Calu3 (cell line): Measurements from ENCODE around the gene FARP1. TPM values are rescaled to one million over a fixed set of nuclear protein-coding genes. Genes with fewer than 3 reads are reported as not detected.

Experiments used
- BruUV-seq: library from RNA; stranded (reverse); fragments of 400-500 nt; replicated peaks from 2 replicates; lab custom pipeline; 2021; lab: Mats Ljungman, UMichigan
- CTCF ChIA-PET: fragments of 300-600 bp; sonication (Branson Sonifier 250); formaldehyde crosslinking; loops from one replicate; lab custom pipeline; 2022; ENCODE audit warnings: antibody characterized with exemption; lab: Charles Lee
- DNase-seq: peaks from one replicate; pipeline ENCODE4 v3.0.0; 2022
- H3K27ac Mint-ChIP-seq: one replicate; pipeline ENCODE4 v1.8.0; 2022; ENCODE audit warnings: mixed read lengths; ENCODE audit not compliant: unreplicated experiment
- H3K27me3 Mint-ChIP-seq: one replicate; pipeline ENCODE4 v1.8.0; 2022; ENCODE audit warnings: mixed read lengths; ENCODE audit not compliant: unreplicated experiment
- H3K36me3 Mint-ChIP-seq: one replicate; pipeline ENCODE4 v1.8.0; 2022; ENCODE audit warnings: mild to moderate bottlenecking, moderate library complexity, mixed read lengths; ENCODE audit not compliant: insufficient read depth, unreplicated experiment
- H3K4me1 Mint-ChIP-seq: one replicate; pipeline ENCODE4 v1.8.0; 2022; ENCODE audit warnings: mild to moderate bottlenecking, low read depth, mixed read lengths; ENCODE audit not compliant: unreplicated experiment
- H3K4me3 Mint-ChIP-seq: one replicate; pipeline ENCODE4 v1.8.0; 2022; ENCODE audit warnings: mild to moderate bottlenecking, low read depth, moderate library complexity, mixed read lengths; ENCODE audit not compliant: unreplicated experiment
- H3K9me3 Mint-ChIP-seq: one replicate; pipeline ENCODE4 v1.8.0; 2022; ENCODE audit warnings: low read depth, mixed read lengths; ENCODE audit not compliant: unreplicated experiment
- CTCF ChIP-seq: fragments of 200-600 bp; IDR thresholded peaks from one replicate; pipeline ENCODE4 v1.8.0; 2022; ENCODE audit warnings: antibody characterized with exemption; ENCODE audit not compliant: unreplicated experiment
- intact Hi-C: fragments of 100-400 bp; cut with micrococcal nuclease; formaldehyde crosslinking; loops from one replicate; pipeline ENCODE4 v1.10.0; 2022; ENCODE audit not compliant: unreplicated experiment
- total RNA-seq: library from RNA; stranded (reverse); gene quantifications from 2 replicates; pipeline ENCODE4 v1.2.3, GENCODE V29; 2022

The FARP1 gene
- total RNA-seq, 1 experiment from 2014 or later = 47.0 TPM

- Mint-ChIP-seq H3K4me1 (no peaks in the 10 kb centered on the region), H3K4me3 (no peak overlapping the region), H3K27ac (no peak overlapping the region), H3K27me3 (no peaks in the 10 kb centered on the region), H3K9me3 (no peaks in the 10 kb centered on the region), H3K36me3 (no peaks in the 10 kb centered on the region)
- no peak for TF ChIP-seq CTCF
- no TSS peak for BruUV-seq
- CTCF ChIA-PET = no interaction called here
- intact Hi-C loops = no loop called here
- DNase-seq = no peak
Observed at GRCh38 chr13:98320561-98321105, 177.7 kb downstream of the FARP1 start.

DNA sequence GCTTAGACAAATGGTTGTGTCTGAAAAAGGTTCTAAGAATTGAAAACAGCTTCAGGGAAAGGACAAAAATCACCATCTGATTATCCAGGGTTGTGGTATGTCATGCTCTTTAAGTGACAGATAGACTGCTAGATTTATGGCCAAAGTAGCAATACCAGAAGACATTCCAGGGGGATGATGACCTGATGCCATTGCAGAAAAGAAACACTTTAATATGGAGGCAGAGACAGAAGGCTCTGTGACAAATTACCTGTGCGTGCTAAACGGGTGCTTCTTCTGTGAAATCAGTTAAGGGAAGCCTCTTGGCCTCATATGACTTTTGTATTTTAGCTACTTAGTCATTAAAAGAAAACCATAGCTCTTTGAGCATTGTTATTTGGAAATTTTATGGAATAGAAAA is 178.5 kb downstream of the FARP1 start:
- Mint-ChIP-seq H3K4me1 (no peaks in the 10 kb centered on the region), H3K36me3 (no peaks in the 10 kb centered on the region), H3K4me3 (no peak overlapping the region), H3K9me3 (no peaks in the 10 kb centered on the region), H3K27me3 (no peaks in the 10 kb centered on the region), H3K27ac (no peak overlapping the region)
- intact Hi-C loops = no loop called here
- DNase-seq = no peak
- no TSS peak for BruUV-seq
- no peak for TF ChIP-seq CTCF
- CTCF ChIA-PET = no interaction called here

- Mint-ChIP-seq H3K4me1 (no peaks in the 10 kb centered on the region), H3K9me3 (no peaks in the 10 kb centered on the region), H3K4me3 (no peak overlapping the region), H3K36me3 (no peaks in the 10 kb centered on the region), H3K27ac (no peak overlapping the region), H3K27me3 (no peaks in the 10 kb centered on the region)
- DNase-seq = no peak
- intact Hi-C loops = no loop called here
- CTCF ChIA-PET = no interaction called here
- no peak for TF ChIP-seq CTCF
- BruUV-seq = no TSS peak
Observed at GRCh38 chr13:98322091-98322718, 179.3 kb downstream of the FARP1 start.

- Mint-ChIP-seq H3K9me3 (no peaks in the 10 kb centered on the region), H3K36me3 (no peaks in the 10 kb centered on the region), H3K4me1 (no peaks in the 10 kb centered on the region), H3K4me3 (no peak overlapping the region), H3K27me3 (no peaks in the 10 kb centered on the region), H3K27ac (no peak overlapping the region)
- DNase-seq = no peak
- intact Hi-C loops = no loop called here
- no TSS peak for BruUV-seq
- CTCF ChIA-PET = no interaction called here
- no peak for TF ChIP-seq CTCF
Observed at GRCh38 chr13:98324105-98324504, 181.2 kb downstream of the FARP1 start.
